Fibroblast of skin of back (primary cell): Measurements from ENCODE around the gene STX8.

ENCODE experiments used
- DNase-seq: peaks from one replicate; pipeline ENCODE4 v3.0.0-alpha.2; 2013

The STX8 gene

GRCh38 chr17:9236286-9237052, 339.2 kb downstream of the STX8 start:
- no peak for DNase-seq

GRCh38 chr17:9235346-9235745, 340.3 kb downstream of the STX8 start:
- no peak for DNase-seq

GRCh38 chr17:9234389-9234945, 341.2 kb downstream of the STX8 start:
- DNase-seq: no peak

DNA sequence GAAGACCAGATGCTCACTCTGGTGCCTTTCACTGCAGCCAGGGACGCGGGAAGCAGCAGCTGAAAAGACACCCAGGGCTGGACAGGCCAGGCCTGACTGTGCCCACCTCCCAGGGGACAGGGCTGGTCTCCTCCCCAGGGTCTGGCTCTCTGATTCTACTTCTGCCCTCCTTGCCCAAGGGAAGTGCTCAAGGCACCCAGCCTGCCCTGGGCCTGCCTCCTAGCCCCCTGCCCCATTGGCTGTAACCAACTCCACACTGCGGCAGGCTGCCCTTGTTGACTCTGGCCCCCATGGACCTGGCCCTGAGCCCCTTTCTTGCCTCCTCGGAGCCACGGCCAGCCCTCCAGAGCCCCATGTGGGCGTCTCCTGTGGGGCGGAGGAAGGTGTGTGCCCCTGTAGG, 341.9 kb downstream of the STX8 start:
- DNase-seq: no peak

DNA sequence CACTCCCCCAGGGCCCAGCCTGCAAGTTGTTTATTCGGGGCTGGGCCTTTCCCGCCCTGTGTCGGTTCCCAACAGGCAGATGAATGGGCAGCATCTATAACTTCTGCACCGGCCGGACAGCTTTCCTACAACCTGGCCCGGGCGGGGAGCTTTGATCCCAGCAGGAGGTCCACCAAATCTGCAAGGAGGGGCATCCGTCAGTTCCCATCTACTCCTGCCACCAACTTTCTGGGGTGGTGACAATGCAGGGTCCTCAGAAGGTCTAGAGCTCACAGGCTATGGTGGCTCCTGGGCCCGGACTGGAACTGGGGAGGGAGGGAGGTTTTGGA, 342.4 kb downstream of the STX8 start:
- DNase-seq: no peak

GRCh38 chr17:9232591-9233270, 342.9 kb downstream of the STX8 start:
- DNase-seq: no peak

GRCh38 chr17:9232155-9232475, 343.5 kb downstream of the STX8 start:
- no peak for DNase-seq

- no peak for DNase-seq
Observed at GRCh38 chr17:9231449-9232154, 344.0 kb downstream of the STX8 start.

- no peak for DNase-seq
Observed at GRCh38 chr17:9230861-9231260, 344.8 kb downstream of the STX8 start.

GRCh38 chr17:9230346-9230745, 345.3 kb downstream of the STX8 start:
- DNase-seq: peak; percentile 22

DNA sequence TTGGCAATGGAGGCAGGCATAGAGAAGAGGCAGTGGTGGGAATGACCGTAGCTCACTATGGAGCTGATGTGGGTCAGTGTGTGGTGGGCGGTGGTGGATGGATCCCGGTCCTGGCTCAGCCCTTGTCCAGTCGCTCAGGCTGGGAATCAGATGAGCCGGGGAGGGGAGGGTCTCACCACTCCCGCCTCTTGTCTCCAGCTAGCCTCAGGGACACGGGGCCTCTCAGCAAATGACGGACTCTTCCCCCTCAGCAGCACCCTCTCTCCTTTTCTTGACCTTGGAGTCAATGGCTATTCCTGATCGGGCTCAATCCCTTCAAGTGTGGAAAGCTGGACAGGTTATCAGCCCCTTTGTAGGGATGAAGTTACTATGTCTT, 345.8 kb downstream of the STX8 start:
- no peak for DNase-seq

- no peak for DNase-seq
Observed at GRCh38 chr17:9229160-9229825, 346.3 kb downstream of the STX8 start.

DNA sequence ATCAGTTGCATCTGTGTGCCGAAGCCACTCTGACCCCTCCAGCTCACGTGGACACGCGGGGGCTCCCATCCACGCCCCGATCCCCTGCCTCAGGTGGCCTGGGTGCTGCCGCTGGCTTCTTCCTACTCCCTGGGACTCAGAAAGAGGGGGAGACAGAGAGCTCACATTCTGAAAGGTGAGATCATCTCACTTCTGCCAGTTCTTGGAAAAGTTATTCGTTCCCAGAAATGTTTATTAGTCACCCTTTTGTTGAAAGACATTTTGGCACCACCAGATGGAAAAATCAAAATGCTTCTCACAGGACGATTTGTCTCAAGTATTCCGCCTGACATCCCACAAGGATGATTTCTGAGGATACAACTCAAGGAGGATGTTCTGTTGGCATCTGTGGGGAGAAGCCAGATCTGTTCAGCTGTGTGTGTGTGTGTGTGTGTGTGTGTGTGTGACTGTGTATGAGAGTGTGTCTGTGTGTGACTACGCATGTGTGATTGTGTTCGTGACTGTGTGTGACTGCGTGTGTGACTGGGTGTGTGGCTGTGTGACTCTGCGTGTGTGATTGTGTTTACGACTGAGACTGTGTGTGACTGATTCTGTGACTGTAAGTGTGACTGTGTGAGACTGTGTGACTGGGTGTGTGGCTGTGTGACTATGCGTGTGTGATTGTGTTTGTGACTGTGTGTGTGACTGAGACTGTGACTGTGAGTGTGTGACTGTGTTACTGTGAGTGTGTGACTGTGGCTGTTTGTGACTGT, 347.0 kb downstream of the STX8 start:
- peak; percentile 55 for DNase-seq

GRCh38 chr17:9227819-9228407, 347.7 kb downstream of the STX8 start:
- DNase-seq: no peak

DNA sequence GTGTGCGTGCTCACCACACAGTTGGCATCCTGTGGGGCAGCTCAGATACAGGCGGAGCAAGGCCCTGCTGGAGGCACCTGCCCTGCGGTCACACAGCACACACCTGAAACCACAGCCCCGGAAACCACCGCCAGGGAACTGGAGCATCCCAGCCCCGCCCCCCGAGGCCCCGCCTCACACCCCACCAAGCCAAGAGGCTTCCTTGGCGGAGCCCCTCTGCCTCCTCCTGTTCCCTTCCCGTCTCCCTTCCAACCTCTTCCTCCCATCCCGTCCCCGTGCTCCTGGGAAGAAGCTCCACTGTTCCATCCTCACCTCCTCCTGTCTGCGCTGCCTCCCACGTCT, 348.9 kb downstream of the STX8 start:
- no peak for DNase-seq

DNA sequence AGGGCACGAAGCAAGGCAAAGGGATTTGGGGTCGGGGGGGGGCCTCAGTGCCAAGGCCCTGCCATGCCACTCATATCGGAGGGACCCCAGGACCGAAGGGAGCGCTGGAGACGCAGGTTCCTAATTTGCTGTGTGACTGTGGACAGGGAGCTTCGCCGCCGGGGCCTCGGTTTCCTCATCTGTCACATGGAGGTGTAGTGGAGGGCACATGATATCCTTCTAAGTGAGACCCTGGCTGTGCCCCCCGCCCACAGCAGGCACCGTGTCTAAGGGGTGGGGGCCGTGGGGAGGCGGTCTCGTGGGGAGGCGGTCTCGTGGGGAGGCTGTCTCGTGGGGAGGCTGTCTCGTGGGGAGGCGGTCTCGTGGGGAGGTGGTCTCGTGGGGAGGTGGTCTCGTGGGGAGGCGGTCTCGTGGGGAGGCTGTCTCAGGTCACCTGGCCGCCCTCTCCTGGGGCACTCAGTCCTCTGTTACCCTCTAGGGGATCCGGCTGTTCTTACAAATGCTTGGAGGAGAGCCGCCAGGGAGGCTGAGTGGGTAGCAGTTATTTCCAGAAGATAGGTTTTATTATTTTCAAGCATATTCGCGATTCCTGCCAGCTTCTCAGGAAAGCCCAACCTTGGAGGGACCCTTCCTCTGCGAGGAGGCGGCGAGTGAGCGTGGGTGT, 349.4 kb downstream of the STX8 start:
- no peak for DNase-seq

DNA sequence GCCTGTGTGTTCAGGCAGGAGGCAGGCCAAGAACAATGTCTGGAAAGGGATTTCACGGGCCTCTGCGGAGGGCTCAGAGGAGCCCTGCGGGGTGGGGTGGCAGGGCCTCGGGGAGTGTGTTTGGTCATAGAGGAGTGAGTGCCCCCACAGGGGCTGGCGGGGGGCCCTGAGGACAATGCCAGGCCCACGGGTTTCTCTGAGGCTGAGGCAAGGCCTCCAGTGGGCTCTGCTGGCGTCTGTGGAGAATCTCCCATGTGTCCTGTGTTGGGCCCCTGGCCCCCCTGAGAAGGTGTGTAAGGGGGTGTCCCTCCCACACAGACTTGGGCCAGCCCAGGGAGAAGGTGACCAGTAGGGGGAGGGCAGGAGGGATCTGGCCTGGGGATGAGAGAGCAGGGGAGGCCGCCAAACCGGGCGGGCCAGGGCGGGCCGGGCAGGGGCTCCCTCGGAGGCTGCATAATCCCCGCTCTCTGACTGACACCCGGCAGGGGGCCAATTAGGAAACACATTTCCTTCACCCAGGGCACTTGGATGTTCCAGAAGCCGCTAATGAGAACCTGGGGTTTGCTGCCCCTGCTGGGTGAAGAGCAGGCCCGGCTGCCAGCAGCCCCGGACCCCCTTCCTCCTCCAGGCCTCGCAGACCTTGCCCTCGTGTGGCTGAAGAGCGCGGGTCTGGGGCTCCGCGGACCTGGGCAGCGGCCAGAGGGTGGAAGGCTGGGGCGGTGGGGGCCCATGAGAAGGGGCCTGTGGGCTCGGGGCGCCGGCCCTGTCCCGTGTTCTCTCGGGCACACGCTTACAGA, 350.1 kb downstream of the STX8 start:
- no peak for DNase-seq

GRCh38 chr17:9224485-9224884, 351.1 kb downstream of the STX8 start:
- DNase-seq: no peak

DNA sequence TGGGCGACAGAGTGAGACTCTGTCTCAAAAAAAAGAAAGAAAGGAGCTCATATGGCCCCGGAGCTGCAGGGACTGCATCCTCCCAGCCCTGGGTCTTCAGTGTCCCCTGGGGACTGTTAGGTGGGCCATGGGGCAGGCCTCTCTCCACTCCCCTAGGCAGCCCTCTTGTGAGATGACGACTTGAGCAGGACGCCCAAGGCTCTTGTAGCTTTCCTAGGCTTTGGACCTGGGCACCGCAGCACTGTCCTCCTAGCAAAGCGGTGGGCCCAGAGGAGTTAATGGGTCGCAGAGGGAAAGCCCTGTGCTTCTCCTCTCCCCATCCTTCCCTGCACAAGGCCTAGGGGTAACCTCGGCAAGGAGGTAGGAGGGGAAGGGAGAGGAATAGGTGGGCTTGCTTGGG, 352.1 kb downstream of the STX8 start:
- no peak for DNase-seq

- DNase-seq: no peak
Observed at GRCh38 chr17:9221922-9222180, 353.8 kb downstream of the STX8 start.
